ENCODE results near the gene IL37. TPM values are rescaled to one million over a fixed set of nuclear protein-coding genes. Genes with fewer than 3 reads are reported as not detected.
"Not testable (repeated sequence)": the region's sequence is repeated elsewhere in the genome, so short reads cannot be mapped to it uniquely, and the experiment has no call there.

IL37 gene
- polyA plus RNA-seq, 12 donors = not detected

DNA sequence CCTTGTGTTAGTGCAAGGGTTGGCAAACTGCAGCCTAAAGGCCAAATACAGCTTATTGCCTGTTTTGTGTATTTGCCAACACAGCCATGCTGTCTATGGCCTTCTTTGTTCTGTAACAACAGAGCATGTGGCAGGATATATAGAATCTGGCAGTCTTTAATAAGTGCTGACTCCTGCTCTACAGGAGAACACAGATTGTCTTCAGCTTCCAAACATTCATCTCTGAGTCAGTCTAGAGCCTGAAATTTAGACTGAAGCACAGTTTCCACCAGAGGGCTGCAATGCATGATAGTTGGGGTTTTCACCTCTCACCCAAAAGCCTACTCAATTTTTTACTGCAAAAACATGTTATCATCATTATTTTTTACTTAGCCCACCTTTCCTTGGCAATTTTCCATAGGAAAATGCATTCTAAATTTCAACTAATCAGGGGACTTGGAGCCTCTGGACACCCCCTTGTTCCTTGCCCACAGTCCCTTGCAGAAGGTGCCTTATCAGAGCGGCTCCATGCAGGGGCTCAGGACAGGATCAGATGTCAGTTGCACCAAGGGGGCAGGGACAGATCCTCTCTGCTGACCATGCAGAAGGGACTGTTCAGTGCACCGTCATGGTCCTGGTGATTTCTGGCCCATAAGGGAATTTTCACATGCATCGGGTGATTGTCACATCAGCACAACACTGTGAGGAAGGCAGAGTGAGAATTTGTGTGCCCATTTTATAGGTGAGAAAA, 12.4 kb downstream of the IL37 start:
- no peak for DNase-seq

DNA sequence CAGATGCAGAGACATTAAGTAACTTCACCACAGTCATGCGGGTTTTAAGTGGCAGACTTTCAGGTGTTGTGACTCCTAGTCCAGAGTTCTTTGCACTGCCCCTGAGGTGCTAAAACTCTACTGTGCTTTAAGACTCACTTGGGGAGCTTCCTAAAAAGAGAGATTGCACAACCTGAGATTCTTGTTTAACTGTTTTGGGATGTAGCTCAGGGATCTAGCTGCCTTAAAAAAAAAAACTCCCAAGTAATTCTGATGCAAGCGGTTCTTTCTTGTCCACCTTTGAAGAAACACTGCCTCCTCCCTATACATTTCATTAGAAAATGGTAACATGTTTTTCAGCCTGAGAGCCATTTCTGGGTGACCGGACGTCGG, 13.0 kb downstream of the IL37 start:
- DNase-seq = no peak

DNA sequence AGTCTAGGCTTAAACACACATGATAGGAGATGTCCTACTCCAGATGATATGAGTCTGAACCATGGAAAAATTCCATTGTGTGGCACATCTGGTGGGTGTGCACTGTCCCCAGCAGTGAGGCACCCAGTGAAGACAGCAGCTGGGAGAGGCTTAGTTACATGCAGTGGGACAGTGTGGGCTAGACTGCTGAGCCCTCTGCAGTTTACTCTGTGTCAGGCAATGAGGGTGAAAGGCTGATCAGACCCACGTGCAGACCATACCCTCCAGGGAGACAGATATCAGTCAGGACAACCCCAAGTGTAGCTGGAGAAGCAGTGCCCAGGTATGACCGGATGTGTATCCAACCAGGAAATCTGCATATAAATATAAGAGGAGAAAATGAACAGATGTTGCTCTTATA, 13.4 kb downstream of the IL37 start:
- DNase-seq = no peak

DNA sequence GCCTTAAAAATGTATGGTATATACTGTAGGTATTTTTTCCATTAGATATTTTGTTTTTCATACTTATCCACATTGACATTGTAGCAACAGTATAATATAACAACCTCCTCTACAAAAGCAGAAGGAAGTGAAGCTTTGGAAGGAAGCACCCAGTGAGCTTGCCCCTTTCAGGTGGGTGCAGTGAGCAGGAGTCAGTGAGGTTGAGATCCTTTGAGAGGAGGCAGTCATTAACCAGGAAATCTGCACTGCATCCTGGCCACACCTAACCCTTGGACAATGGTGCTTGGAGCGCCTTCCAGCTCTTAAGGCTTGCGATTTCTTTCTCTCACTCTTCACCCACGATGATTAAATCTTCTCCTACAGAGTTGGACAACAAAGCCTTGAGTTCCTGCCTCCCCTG, 13.9 kb downstream of the IL37 start:
- no peak for DNase-seq

DNA sequence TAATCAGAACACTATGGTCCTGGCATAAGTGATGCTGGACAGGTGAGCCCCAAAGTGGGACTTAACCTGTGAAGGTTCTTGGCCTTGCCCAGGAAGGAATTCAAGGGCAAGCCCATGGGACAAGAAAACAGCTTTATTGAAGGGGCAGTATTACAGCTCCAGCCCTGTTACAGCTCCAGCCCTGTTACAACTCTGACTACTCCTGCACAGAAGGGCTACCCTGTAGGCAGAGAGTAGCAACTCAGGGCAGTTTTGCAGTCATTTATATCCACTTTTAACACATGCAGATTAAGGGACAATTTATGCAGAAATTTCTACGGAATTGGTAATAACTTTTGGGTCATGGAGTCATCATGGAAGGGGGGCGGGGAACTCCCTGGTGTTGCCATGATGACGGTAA, 15.7 kb downstream of the IL37 start:
- DNase-seq = no peak

DNA sequence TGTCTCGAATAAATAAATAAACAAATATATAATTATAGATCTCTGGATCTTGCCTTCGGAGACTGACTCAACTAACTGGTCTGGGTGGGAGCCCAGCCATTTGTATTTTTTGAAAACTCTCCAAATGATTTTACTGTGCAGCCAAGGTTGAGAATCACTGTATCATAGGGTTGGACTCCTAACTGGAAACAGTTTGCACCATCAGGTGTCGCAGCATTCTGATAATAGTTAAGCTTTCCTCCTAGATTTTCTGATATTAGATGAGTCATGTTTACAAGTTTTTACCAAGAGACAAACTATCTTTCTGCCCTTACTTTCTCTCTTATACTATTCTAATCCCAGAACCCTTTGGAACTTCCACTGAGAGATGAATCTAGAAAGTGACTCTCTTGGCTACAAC, 16.8 kb downstream of the IL37 start:
- DNase-seq = no peak

DNA sequence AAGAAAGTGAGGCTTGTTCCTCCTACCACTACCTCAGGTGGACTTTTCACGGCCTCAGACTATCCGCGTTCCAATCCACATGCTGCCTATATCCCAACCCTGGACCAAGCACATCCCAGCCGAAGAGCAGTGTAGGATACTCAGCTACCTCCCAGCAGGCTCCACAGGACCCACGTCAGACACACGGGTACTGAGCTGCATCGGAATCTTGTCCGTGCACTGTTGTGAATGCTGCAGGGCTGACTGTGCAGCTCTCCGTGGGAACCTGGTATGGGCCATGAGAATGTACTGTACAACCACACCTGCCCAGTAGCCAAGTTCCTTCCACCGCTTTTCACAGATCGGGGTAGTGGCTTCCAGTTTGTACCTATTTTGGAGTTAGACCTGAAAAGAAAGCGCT, 22.3 kb downstream of the IL37 start:
- no peak for DNase-seq

DNA sequence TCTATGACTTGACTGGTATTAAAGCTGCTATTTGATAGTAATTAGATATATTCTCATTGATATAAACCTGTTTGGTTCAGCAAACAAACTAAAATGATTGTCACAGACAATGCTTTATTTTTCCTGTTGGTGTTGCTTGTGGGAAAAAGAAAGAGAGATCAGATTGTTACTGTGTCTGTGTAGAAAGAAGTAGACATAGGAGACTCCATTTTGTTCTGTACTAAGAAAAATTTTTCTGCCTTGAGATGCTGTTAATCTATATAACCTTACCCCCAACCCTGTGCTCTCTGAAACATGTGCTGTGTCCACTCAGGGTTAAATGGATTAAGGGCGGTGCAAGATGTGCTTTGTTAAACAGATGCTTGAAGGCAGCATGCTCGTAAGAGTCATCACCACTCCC, 23.2 kb downstream of the IL37 start:
- not testable (repeated sequence) for DNase-seq

DNA sequence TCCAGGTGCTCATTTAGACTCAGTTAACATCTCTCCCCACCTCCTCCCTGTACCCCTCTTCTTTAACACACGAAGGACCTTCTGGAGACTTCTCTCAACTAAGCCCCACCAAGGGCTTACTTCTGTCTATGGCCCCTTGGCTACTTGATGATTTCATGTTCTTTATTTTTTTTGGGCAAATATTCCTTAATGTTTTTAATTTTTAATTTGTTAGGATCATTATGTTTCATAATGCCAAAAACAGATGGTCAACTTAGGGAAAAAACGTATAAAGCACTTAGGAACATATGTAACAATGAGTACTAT, 25.9 kb downstream of the IL37 start:
- DNase-seq = no peak

DNA sequence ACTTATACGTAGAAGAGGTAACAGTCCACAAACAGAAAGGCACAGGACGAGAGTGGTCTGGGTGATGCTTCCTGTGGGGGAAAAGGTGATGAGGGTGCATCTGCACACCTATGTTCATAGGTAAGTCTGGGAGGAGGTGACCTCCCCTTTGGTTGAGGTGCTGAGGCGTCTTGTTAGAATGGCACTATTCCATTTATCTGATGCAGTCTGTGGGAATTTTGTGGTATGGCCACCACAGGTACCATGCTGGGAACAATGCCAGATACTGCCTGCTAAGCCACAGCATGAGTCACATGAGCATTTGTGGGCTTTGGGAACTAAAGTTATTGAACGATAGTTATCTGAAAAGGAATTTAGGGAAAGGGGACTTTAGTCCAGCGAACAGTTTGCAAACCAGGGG, 27.9 kb downstream of the IL37 start:
- DNase-seq = no peak

DNA sequence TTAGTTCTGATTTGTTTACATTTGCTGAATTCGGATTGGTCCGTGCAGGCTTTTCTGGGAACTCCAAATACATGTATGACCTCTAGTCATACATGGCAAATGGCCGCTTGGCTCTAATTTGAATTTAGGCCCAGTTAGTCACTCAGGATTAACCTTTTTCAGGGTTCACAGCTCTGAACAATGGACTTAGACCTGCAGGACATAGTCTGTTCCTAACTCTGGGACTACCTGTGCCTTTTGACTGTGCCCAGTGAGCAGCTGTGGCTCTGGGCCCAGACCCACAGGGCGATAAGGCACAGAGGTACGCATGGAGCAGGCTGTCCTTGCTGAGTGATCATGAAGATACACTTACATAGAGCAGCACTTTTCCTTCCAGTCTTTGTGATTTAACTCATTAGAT, 28.5 kb downstream of the IL37 start:
- DNase-seq = no peak

DNA sequence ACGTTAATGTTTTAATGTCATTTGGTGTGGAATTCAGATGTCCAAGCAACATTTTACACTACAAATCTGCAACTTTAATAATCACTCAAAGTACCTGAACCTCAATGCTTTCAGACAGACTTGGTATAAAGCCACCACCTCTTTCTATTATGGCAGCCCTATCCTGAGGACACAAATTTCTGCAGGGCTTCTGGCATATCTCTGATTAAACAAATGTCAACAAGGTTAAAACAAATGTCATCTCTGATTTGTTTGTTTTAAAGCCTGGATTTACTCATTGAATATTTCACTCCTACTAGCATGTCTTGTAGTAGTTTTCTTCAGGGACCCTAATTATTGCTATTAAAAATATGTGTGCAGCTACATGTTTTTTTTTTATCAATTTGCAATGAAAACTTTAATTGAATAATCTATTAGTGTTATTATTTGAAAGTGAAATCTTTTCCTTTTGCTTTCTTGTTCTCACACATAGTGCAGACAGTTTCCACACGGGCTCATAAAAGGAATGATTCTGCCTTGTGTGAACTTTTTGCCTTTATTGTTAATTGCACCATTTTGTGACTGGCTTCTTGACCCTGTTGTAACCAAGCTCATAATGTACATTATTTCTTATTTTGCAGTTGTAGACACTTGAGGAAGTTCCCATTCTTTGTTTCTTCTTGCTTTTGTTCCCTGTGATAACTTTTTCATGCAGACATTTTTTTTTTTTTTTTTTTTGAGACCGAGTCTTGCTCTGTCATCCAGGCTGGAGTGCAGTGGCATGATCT, 30.1 kb downstream of the IL37 start:
- no peak for DNase-seq

DNA sequence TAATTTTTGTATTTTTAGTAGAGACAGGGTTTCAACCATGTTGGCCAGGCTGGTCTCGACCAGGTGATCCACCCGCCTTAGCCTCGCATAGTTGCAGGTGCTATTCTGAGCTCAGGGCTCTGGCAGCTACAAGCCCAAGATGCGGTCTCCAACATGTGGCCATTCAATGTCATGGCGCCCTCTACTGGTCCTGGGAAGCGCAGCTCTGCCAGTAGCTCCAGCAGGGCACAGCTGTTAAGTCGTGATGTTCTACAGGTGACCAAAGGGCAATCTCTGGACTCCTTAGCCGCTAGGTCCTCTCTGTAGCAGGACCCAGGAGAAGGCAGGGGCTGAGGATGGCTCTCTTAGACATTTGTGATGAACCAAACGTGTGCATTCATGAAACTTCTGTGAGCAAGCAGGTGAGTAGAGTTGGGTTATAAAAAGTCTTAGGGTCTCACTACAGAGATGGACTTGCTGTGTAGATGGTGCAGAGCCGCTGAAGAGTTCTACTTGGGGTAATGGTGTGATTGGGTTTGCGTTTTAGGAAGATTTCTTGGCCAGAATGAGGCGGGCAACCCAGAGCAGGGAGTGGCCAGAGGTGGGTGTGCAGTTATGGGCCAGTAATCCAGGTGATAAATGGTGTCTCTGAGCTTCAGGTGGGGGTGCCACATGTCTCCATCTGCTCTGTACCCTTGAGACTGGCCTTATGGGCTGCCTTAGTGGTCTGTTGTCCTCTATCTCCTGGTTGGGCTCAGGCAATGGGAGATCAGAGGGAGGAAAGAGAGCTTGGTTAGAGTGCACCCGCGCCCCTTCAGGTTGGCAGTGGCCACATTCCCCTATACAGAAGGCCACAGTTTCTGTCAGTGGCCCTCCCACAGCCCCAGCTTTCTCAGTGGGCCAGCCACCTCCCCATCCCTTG, 31.0 kb downstream of the IL37 start:
- peak; percentile 41 for DNase-seq

DNA sequence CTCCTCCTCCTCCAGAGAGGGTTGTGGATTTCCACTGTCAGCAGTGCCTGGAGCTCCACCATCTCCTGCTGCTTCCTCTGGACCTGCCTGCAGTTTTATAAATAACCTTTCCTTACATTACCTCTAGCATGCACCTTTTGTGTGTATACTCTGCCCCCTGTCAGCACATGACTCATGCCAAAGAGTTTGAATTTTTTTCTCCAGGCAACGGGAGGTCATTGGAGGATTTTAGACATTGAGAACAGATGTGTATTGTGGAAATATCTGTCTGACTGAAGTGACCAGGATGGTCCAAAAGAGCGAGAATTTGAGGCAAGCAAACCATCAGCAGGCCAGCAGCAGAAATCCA, 31.7 kb downstream of the IL37 start:
- DNase-seq = no peak

DNA sequence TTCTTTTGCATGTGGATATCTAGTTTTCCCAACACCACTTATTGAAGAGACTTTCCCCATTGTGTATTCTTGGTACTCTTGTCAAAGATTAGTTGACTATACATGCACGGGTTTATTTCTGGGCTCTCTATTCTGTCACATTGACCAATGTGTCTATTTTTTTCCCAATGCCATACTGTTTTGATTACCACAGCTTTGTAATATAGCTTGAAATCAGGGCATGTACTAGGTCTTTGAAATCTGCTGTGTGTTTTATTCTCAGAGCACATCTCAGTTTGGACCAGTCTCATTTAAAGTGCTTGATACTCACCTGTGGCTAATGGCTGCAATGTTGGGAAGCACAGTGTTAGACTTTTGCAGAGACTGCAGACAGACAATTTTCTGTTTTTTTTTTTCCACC, 34.0 kb downstream of the IL37 start:
- no peak for DNase-seq

DNA sequence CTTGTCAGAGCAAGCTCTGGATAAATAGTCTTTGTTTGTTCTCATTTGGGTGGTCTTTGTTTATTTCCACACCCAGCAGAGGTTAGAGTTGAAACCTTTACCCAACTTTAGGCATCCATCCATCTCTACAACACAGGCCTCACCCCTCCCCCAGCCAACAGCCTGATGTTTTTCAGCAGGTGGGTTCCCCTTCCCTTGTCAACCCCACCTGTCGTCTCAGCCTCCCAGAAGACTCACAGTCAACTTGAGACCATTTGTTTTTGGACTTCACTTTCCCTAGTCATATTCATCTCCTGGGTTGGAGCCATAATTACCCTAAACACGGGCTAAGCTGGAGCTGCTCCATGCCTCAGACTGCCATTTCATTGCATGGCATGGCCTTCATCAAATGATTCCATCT, 35.1 kb downstream of the IL37 start:
- no peak for DNase-seq

DNA sequence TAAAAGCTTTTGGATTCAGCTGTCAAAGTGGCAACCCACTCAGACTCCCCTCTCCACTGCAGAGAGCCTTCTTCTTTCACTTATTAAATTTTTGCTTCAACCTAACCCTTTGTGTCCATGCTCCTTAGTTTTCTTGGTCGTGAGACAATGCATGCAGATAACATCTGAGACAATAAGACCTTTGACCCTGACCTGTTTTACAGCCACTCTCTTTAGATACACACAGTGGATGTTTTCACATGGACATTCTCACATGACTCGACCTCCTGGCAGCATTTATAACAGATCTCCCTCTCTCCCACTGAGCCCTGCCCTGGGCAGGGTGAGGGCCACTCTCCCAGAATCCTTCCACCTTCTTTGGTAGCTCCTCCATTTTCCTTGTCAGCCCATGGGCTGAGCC, 36.4 kb downstream of the IL37 start:
- no peak for DNase-seq

DNA sequence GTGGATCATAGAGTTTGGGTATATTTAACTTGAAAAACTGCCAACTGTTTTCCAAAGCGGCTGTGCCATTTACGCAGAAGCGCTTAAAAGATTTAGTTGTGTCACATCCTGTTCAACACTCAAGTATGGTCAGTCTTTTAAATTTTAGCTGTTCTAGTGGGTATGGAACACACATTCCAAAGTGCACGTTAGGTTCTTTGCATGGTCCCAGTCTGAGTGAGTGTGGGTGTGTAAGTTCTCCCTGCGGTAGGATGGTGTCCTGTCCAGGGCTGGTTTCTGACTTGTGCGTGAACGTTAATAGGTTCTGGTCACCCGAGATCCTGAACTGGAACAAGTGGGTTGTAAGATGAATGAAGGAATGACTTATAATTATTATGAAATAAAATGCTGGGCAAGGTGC, 38.5 kb downstream of the IL37 start:
- no peak for DNase-seq

DNA sequence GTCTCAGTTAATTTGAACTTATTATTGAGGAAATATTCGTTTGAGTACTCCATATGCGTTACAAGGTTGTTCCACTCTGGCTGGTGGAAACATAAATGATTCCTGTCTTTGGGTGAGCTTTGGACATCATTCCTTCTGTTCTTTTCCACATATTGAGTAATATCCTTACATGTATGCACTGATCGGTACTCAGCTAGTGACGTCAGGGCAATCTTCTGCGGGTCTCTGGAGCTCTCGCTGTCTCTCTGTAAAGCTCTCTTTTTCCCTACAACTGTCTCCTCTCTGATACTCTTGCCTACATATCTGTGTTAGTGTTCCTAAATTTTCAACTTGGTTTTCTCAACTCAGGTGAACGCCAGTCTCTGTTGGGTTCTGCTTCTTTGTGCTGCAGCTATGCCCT, 43.4 kb downstream of the IL37 start:
- no peak for DNase-seq

DNA sequence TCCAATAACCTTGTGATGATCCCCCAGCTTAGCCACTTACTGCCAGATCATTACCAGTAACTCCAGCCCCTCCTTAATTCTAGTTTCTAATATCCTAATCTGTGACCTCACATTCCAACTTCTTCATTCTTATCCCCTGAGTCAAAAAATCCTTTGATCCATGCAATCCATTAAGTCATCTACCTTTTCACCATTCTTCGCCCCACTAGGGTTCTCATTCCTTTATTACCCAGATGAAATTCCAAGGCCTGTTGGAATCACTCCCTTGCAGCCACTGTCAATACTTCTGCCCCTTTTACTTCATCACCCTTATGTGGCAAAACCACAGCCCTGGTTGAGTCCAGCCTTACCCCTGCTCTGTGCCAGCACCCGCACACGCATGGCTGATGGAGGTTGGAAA, 46.5 kb downstream of the IL37 start:
- DNase-seq = no peak

DNA sequence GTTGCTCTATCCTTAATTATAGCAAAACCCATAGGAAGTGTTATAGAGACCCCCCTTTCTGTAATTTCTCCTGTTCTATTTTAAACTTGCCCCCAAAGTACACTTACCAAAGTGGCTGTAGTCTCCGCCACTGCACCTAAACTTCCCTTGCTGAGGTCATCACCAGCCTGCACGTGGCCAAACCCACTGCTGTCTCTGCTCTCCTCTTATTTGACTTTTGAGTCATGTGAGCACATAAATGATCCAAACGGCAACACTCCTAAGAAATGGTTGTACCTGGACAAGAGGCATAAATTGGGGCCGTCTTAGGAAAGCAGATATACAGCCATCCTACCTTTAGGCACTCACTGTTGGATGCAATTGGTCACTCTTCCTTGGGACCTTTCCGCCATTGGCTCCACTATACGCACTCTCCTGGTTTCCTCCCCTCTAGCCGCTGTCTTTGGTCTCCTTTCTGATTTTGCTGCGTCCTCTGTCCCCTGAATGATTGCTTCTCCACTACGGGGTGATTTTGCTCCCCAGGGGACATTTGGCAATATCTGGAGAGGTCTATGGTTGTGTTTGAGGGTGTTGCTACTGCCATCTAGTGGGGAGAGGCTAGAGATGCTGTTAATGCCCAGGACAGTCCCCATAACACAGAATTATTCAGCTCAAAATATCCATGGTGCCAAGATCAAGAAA, 47.6 kb downstream of the IL37 start:
- DNase-seq = peak; percentile 35

DNA sequence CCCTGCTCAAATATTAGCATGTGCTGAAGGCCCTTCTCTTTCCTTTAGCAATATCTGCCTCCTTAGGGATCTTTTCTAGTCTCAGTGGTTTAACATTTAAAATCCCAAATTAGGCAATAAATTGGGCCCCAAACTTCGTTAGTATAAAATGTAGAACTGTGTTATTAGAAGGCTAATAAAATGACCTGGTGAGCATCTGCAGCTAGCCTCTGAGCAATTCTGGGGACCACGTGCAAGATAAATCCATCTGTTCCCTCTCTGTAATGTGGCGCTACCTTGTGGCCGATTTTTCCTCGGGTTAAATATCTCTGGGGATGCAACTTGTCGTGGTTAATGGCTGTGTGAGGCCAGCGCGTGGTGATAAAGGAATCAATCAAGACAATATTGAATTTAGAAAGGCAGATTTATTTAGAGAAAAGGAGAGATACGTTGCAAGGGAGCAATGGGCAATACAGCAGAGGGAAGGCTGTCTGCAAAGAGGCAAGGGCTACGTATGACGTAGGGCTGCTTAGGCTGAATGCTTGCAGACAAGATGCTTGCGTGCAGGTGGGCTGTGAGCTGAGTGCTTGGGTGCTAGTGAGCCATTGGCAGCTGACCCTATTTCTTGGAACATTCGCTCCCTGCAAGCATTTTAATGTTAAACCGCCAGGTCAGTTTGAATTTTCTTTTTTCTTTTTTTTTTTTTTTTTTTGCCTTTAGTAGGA, 48.3 kb downstream of the IL37 start:
- no peak for DNase-seq
